GM12892 (cell line): ENCODE measurements around the gene CACNB4.

Experiments used
- POLR2A ChIP-seq: IDR thresholded peaks from 2 replicates; pipeline ENCODE4 v1.6.1; 2011; ENCODE audit warnings: low read depth, low read length, control low read depth
- POLR2AphosphoS5 ChIP-seq: IDR thresholded peaks from 2 replicates; pipeline ENCODE4 v1.6.1; 2011; ENCODE audit warnings: low read depth, low read length, control low read depth
- TAF1 ChIP-seq: IDR thresholded peaks from 2 replicates; pipeline ENCODE4 v1.6.1; 2011; ENCODE audit warnings: low read depth, mild to moderate bottlenecking, control low read depth, low read length, borderline replicate concordance

DNA sequence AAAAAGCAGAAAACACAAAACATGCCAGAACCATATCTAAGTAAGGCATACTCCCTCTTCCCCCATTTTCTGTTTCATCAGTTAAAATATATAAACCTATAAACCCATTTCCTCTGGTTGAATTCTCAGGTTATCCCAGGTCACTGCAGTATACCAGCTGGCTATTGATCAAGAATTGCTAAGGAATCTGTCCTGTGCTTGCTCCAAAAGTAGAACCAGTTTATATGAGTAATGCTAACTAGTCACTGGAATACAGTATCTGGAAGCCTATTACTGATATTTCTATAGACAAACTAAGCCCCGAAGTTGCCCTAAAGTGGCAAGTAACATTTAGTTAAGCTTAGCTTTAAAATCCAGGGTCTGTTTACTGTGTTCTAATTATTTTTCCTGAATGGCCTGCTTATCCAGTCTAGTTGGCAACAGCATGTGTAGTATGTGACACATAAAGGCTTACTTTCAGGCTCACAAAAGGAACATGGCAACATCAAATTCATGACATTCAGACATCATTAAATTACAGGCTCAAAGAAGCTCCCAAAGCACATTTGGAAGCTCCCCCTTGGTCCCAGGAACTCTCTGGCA, 167.7 kb downstream of the CACNB4 start:
- no peak for TF ChIP-seq POLR2A
- TF ChIP-seq POLR2AphosphoS5, result no peak
- no peak for TF ChIP-seq TAF1
